H9 (cell line): ENCODE measurements around the gene REC114. TPM values are rescaled to one million over a fixed set of nuclear protein-coding genes. Genes with fewer than 3 reads are reported as not detected.
"Not testable (repeated sequence)": the region's sequence is repeated elsewhere in the genome, so short reads cannot be mapped to it uniquely, and the experiment has no call there.

Experiments
- DNase-seq: peaks from one replicate; pipeline ENCODE4 v3.0.0-alpha.2; 2017
- H2AFZ ChIP-seq: one replicate; pipeline ENCODE4 v1.6.1; 2013; ENCODE audit warnings: mild to moderate bottlenecking, low read length, control low read depth, moderate library complexity
- H2AK5ac ChIP-seq: 2 replicates; pipeline ENCODE4 v1.6.1; 2013; ENCODE audit warnings: low read length, control low read depth, mixed read lengths; ENCODE audit not compliant: insufficient read length
- H2BK120ac ChIP-seq: one replicate; pipeline ENCODE4 v1.6.1; 2013; ENCODE audit warnings: low read depth, mild to moderate bottlenecking, low read length, control low read depth, inconsistent platforms; ENCODE audit not compliant: poor library complexity, severe bottlenecking
- H2BK12ac ChIP-seq: 2 replicates; pipeline ENCODE4 v1.6.1; 2013; ENCODE audit warnings: low read length, control low read depth, mixed read lengths, low read depth; ENCODE audit not compliant: insufficient read length
- H2BK15ac ChIP-seq: 2 replicates; pipeline ENCODE4 v1.6.1; 2013; ENCODE audit warnings: low read depth, low read length, control low read depth
- H2BK20ac ChIP-seq: one replicate; pipeline ENCODE4 v1.6.1; 2013; ENCODE audit warnings: low read depth, mild to moderate bottlenecking, low read length, control low read depth, inconsistent platforms; ENCODE audit not compliant: poor library complexity, severe bottlenecking
- H2BK5ac ChIP-seq: 2 replicates; pipeline ENCODE4 v1.6.1; 2013; ENCODE audit warnings: low read length, control low read depth, mixed read lengths; ENCODE audit not compliant: insufficient read length
- H3K14ac ChIP-seq: 2 replicates; pipeline ENCODE4 v1.6.1; 2013; ENCODE audit warnings: low read length, control low read depth; ENCODE audit not compliant: insufficient read depth
- H3K18ac ChIP-seq: 2 replicates; pipeline ENCODE4 v1.6.1; 2013; ENCODE audit warnings: low read depth, mild to moderate bottlenecking, mixed read lengths, low read length, control low read depth; ENCODE audit not compliant: insufficient read length
- H3K23ac ChIP-seq: 2 replicates; pipeline ENCODE4 v1.6.1; 2013; ENCODE audit warnings: low read length, control low read depth, mixed read lengths, low read depth; ENCODE audit not compliant: insufficient read length
- H3K23me2 ChIP-seq: 2 replicates; pipeline ENCODE4 v1.6.1; 2013; ENCODE audit warnings: low read depth, mild to moderate bottlenecking, mixed read lengths, low read length, control low read depth; ENCODE audit not compliant: insufficient read length, poor library complexity, severe bottlenecking
- H3K27ac ChIP-seq: 2 replicates; pipeline ENCODE4 v1.5.1; 2013; ENCODE audit warnings: low read length, control low read depth, mixed read lengths, low read depth; ENCODE audit not compliant: insufficient read length
- H3K27me3 ChIP-seq: 2 replicates; pipeline ENCODE4 v1.6.1; 2013; ENCODE audit warnings: low read length, control low read depth, inconsistent platforms; ENCODE audit not compliant: insufficient read depth
- H3K4ac ChIP-seq: 2 replicates; pipeline ENCODE4 v1.6.1; 2013; ENCODE audit warnings: low read depth, mild to moderate bottlenecking, control low read depth, inconsistent platforms, low read length, moderate library complexity
- H3K4me1 ChIP-seq: 2 replicates; pipeline ENCODE4 v1.6.1; 2013; ENCODE audit warnings: low read length, control low read depth, inconsistent platforms; ENCODE audit not compliant: insufficient read depth
- H3K4me2 ChIP-seq: 2 replicates; pipeline ENCODE4 v1.6.1; 2013; ENCODE audit warnings: low read length, control low read depth, mixed read lengths; ENCODE audit not compliant: insufficient read length, insufficient read depth
- H3K56ac ChIP-seq: 2 replicates; pipeline ENCODE4 v1.6.1; 2013; ENCODE audit warnings: low read depth, mild to moderate bottlenecking, mixed read lengths, low read length, control low read depth; ENCODE audit not compliant: insufficient read length
- H3K79me1 ChIP-seq: 2 replicates; pipeline ENCODE4 v1.6.1; 2013; ENCODE audit warnings: low read depth, mild to moderate bottlenecking, moderate library complexity, low read length, control low read depth, inconsistent platforms; ENCODE audit not compliant: insufficient read depth, poor library complexity, severe bottlenecking
- H3K79me2 ChIP-seq: 2 replicates; pipeline ENCODE4 v1.6.1; 2013; ENCODE audit warnings: low read length, control low read depth, inconsistent platforms; ENCODE audit not compliant: insufficient read depth
- H3K9ac ChIP-seq: 2 replicates; pipeline ENCODE4 v1.6.1; 2013; ENCODE audit warnings: low read length, control low read depth, mixed read lengths; ENCODE audit not compliant: insufficient read length; ENCODE audit errors: extremely low read depth
- H3K9me3 ChIP-seq: one replicate; pipeline ENCODE4 v1.6.1; 2013; ENCODE audit warnings: low read depth, low read length, inconsistent platforms; ENCODE audit not compliant: control insufficient read depth
- H3T11ph ChIP-seq: one replicate; pipeline ENCODE4 v1.6.1; 2013; ENCODE audit warnings: mild to moderate bottlenecking, low read length, control low read depth, inconsistent platforms
- H4K20me1 ChIP-seq: one replicate; pipeline ENCODE4 v1.6.1; 2013; ENCODE audit not compliant: control insufficient read depth, insufficient read length, insufficient read depth
- H4K5ac ChIP-seq: 2 replicates; pipeline ENCODE4 v1.6.1; 2013; ENCODE audit warnings: low read depth, mild to moderate bottlenecking, mixed read lengths, low read length, control low read depth; ENCODE audit not compliant: insufficient read length
- H4K8ac ChIP-seq: replicated peaks from 2 replicates; pipeline ENCODE4 v1.6.1; 2013; ENCODE audit warnings: low read length, control low read depth, mixed read lengths, low read depth; ENCODE audit not compliant: insufficient read length
- H4K91ac ChIP-seq: 2 replicates; pipeline ENCODE4 v1.6.1; 2013; ENCODE audit warnings: low read depth, mild to moderate bottlenecking, moderate library complexity, mixed read lengths, low read length, control low read depth; ENCODE audit not compliant: insufficient read length
- H3K27ac Mint-ChIP-seq, 3 experiments: 2 replicates in 2 of 3; 3 replicates in 1 of 3; pipeline ENCODE4 v1.8.0; 2020 to 2021; ENCODE audit warnings: mixed read lengths in 3 of 3, mild to moderate bottlenecking in 1 of 3, moderate library complexity in 1 of 3
- H3K27me3 Mint-ChIP-seq: 2 replicates; pipeline ENCODE4 v1.8.0; 2021; ENCODE audit warnings: low read depth, mild to moderate bottlenecking, moderate library complexity, mixed read lengths
- H3K36me3 Mint-ChIP-seq, 3 experiments: 2 replicates in 2 of 3; 3 replicates in 1 of 3; pipeline ENCODE4 v1.8.0; 2020 to 2021; ENCODE audit warnings: low read depth in 3 of 3, mixed read lengths in 3 of 3; ENCODE audit not compliant: insufficient read depth in 1 of 3
- H3K4me1 Mint-ChIP-seq, 2 experiments: 2 replicates each; pipeline ENCODE4 v1.8.0; 2020; ENCODE audit warnings: mixed read lengths in 2 of 2
- H3K4me3 Mint-ChIP-seq, 2 experiments: 2 replicates in 1 of 2; 3 replicates in 1 of 2; pipeline ENCODE4 v1.8.0; 2020 to 2021; ENCODE audit warnings: mild to moderate bottlenecking in 2 of 2, mixed read lengths in 2 of 2, moderate library complexity in 1 of 2
- H3K9me3 Mint-ChIP-seq, 2 experiments: 2 replicates in 1 of 2; 3 replicates in 1 of 2; pipeline ENCODE4 v1.8.0; 2020; ENCODE audit warnings: mild to moderate bottlenecking in 2 of 2, mixed read lengths in 2 of 2, moderate library complexity in 1 of 2
- CTCF ChIP-seq: fragments of 200-600 bp; sonication (generic); conservative IDR thresholded peaks from 3 replicates; pipeline ENCODE4 v1.8.0; 2021; ENCODE audit warnings: antibody characterized with exemption, mild to moderate bottlenecking
- WGBS: extraction: QIAGEN DNeasy Blood & Tissue Kit; methylation state at CpG from one replicate; pipeline ENCODE4 v1.1.7; 2013; ENCODE audit warnings: missing lambda C conversion rate, low lambda C conversion rate, mixed read lengths; ENCODE audit not compliant: insufficient read length; ENCODE audit errors: extremely low coverage; 5-methylcytosine and 5-hydroxymethylcytosine counted together
- total RNA-seq: library from RNA; stranded (reverse); gene quantifications from 2 replicates; pipeline ENCODE4 v1.2.1, GENCODE V29; 2021

The REC114 gene
- total RNA-seq, 1 experiment from 2014 or later, result not detected

- H3K27ac ChIP-seq, result no peak overlapping the region
- TF ChIP-seq CTCF, result no peak
- no peak overlapping the region for H4K5ac ChIP-seq
- H2BK15ac ChIP-seq, result no peak overlapping the region
- H2BK5ac ChIP-seq, result no peak overlapping the region
- no peak overlapping the region for H2AK5ac ChIP-seq
- no peaks in the 10 kb centered on the region for H3K79me1 ChIP-seq
- no peak overlapping the region for H2BK12ac ChIP-seq
- H3K4me3 Mint-ChIP-seq, result no peak overlapping the region
- no peak overlapping the region for H3K23ac ChIP-seq
- H2BK120ac ChIP-seq, result no peak overlapping the region
- H4K20me1 ChIP-seq, result no peaks in the 10 kb centered on the region
- DNase-seq, result no peak
- no peaks in the 10 kb centered on the region for H3K27me3 Mint-ChIP-seq
- no peaks in the 10 kb centered on the region for H3K79me2 ChIP-seq
- H3K56ac ChIP-seq, result no peak overlapping the region
- no peak overlapping the region for H3K9ac ChIP-seq
- no peak overlapping the region for H4K91ac ChIP-seq
- H3K27ac Mint-ChIP-seq, result no peak overlapping the region
- no peaks in the 10 kb centered on the region for H3K9me3 ChIP-seq
- H2BK20ac ChIP-seq, result no peak overlapping the region
- H3K23me2 ChIP-seq, result no peaks in the 10 kb centered on the region
- no peaks in the 10 kb centered on the region for H3K36me3 Mint-ChIP-seq
- no peaks in the 10 kb centered on the region for H3K4me1 ChIP-seq
- no peaks in the 10 kb centered on the region for H3K4me1 Mint-ChIP-seq
- H3K9me3 Mint-ChIP-seq, result no peaks in the 10 kb centered on the region
- no peak overlapping the region for H3K4ac ChIP-seq
- H4K8ac ChIP-seq, result no peak overlapping the region
- no peak overlapping the region for H2AFZ ChIP-seq
- H3T11ph ChIP-seq, result no peak overlapping the region
- H3K27me3 ChIP-seq, result no peaks in the 10 kb centered on the region
- H3K14ac ChIP-seq, result no peak overlapping the region
- H3K4me2 ChIP-seq, result no peak overlapping the region
- H3K18ac ChIP-seq, result no peak overlapping the region
These were observed 98.5 kb downstream of the REC114 start for GRCh38 chr15:73541479-73541878.

GRCh38 chr15:73548925-73549324 lies 106.0 kb downstream of the REC114 start:
- not testable (repeated sequence) for H4K8ac ChIP-seq, H3K56ac ChIP-seq, H4K5ac ChIP-seq, H3K9me3 ChIP-seq, H3K14ac ChIP-seq, H3K4me2 ChIP-seq, H3K4me3 Mint-ChIP-seq, H3K27me3 Mint-ChIP-seq, H3K4me1 Mint-ChIP-seq, H2BK120ac ChIP-seq, H3K4ac ChIP-seq, H3K9me3 Mint-ChIP-seq, H3K23me2 ChIP-seq, H3T11ph ChIP-seq, H3K27ac Mint-ChIP-seq, H2BK12ac ChIP-seq, H3K36me3 Mint-ChIP-seq, H2AFZ ChIP-seq, H2BK20ac ChIP-seq, H3K23ac ChIP-seq, H3K4me1 ChIP-seq, H3K27me3 ChIP-seq, H4K91ac ChIP-seq, H2BK5ac ChIP-seq, H2BK15ac ChIP-seq, H3K9ac ChIP-seq, H2AK5ac ChIP-seq, DNase-seq, H4K20me1 ChIP-seq, H3K79me1 ChIP-seq, H3K27ac ChIP-seq, H3K18ac ChIP-seq, H3K79me2 ChIP-seq
- no CpG with 5 or more reads among the region's 3 CpGs for WGBS
